ENCODE measurements around the gene LMF2.

Gene LMF2

GRCh38 chr22:50532824-50533796 lies 25.6 kb upstream of the LMF2 start:
- Histone ChIP-seq H3K4me1 (ENCODE audit: control insufficient read depth in 1 of 2, insufficient read depth in 1 of 2, low read depth in 1 of 2, low read length in 1 of 2) (peaks cover 64 to 71% of the 10 kb centered on the region in 2 experiments), H3K4me3 (ENCODE audit: low read depth in 1 of 2, low read length in 1 of 2) (peak overlapping the region; percentile 81 to 98), H3K27me3 (no peaks in the 10 kb centered on the region), H3K9me3 (no peaks in the 10 kb centered on the region), H3K27ac (peak overlapping the region; percentile 98), H3K36me3 (peaks cover 14% of the 10 kb centered on the region)
- no peak for TF ChIP-seq CTCF (IDR thresholded peaks at IDR 0.05)

- Histone ChIP-seq H3K4me1 (ENCODE audit: control insufficient read depth in 1 of 2, insufficient read depth in 1 of 2, low read depth in 1 of 2, low read length in 1 of 2) (peaks cover 64 to 71% of the 10 kb centered on the region in 2 experiments), H3K9me3 (no peaks in the 10 kb centered on the region), H3K36me3 (peaks cover 17% of the 10 kb centered on the region), H3K27ac (peak overlapping the region; percentile 98), H3K4me3 (ENCODE audit: low read depth in 1 of 2, low read length in 1 of 2) (peak overlapping the region; percentile 81 to 98), H3K27me3 (no peaks in the 10 kb centered on the region)
- TF ChIP-seq CTCF (IDR thresholded peaks at IDR 0.05): no peak
Measured at GRCh38 chr22:50531962-50532674, 24.6 kb upstream of the LMF2 start.

GRCh38 chr22:50531546-50531961 lies 24.1 kb upstream of the LMF2 start:
- Histone ChIP-seq H3K27me3 (no peaks in the 10 kb centered on the region), H3K4me1 (ENCODE audit: control insufficient read depth in 1 of 2, insufficient read depth in 1 of 2, low read depth in 1 of 2, low read length in 1 of 2) (peaks cover 64 to 71% of the 10 kb centered on the region in 2 experiments), H3K9me3 (no peaks in the 10 kb centered on the region), H3K36me3 (peaks cover 17% of the 10 kb centered on the region), H3K4me3 (ENCODE audit: low read depth in 1 of 2, low read length in 1 of 2) (peak overlapping the region; percentile 81 to 98), H3K27ac (peak overlapping the region; percentile 98)
- peak; percentile 48 for TF ChIP-seq CTCF (IDR thresholded peaks at IDR 0.05)

- peak overlapping the region; percentile 81 to 98 for H3K4me3 ChIP-seq (ENCODE audit: low read depth in 1 of 2, low read length in 1 of 2)
- H3K27ac ChIP-seq: peak overlapping the region; percentile 98
- peaks cover 66 to 67% of the 10 kb centered on the region in 2 experiments for H3K4me1 ChIP-seq (ENCODE audit: control insufficient read depth in 1 of 2, insufficient read depth in 1 of 2, low read depth in 1 of 2, low read length in 1 of 2)
Measured at GRCh38 chr22:50530877-50531545, 23.5 kb upstream of the LMF2 start.

More at GRCh38 chr22:50530877-50531545, 23.5 kb upstream of the LMF2 start:
- Histone ChIP-seq H3K36me3 (peaks cover 17% of the 10 kb centered on the region), H3K27me3 (no peaks in the 10 kb centered on the region), H3K9me3 (no peaks in the 10 kb centered on the region)
- TF ChIP-seq CTCF (IDR thresholded peaks at IDR 0.05): peak; percentile 29
